ENCODE data around the gene ATP4A. TPM values are rescaled to one million over a fixed set of nuclear protein-coding genes. Genes with fewer than 3 reads are reported as not detected.
"Not testable (repeated sequence)": the region's sequence is repeated elsewhere in the genome, so short reads cannot be mapped to it uniquely, and the experiment has no call there.

Gene ATP4A
- under 1 TPM in 1 of 4 donors, not detected in 3; 0.05 TPM for polyA plus RNA-seq (ENCODE audit: insufficient read length in 4 of 4)

DNA sequence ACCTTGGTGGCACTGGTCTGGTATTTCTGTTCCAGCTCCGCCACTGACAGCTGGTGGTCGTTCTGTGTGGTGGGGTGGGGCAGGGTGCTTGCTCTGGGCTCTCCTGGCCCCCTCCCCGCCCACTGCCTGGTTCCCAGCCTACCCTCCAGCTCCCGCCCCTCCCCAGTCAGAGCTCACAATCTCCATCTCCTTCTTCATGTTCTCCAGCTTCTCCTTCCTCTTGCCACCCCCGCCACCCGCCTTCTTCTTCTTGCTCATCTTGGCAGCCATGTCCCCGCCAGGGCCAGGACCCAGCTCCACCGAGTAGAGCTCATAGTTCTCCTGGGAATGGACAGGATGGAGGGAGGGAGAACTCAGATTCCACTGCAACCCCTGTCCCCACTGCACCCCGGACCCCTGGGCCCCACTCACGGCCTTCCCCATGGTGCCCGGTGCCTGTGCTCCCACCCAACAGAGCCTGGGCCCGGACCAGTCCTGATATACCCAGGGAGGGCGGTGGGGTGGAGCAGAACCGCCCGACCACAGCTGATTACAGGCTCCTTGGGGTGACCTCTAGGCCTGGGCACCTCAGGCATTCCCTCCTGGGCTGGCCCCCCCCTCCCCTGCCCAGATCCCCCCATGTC, at the start of gene ATP4A:
Gene ATP4A, minus strand, starts transcription at position 452 of the 623 bp plus-strand sequence. Its CDS starts 29 bp downstream, at position 423.
- DNase-seq (ENCODE audit: low read depth in 4 of 4, low spot score in 2 of 4): no peak

- DNase-seq (ENCODE audit: low read depth in 4 of 4, low spot score in 2 of 4): peak; percentile 83 to 91 (median 88)
These were observed 49.3 kb upstream of the ATP4A start, which contains the start of gene HAUS5 for GRCh38 chr19:35612559-35613321. Gene HAUS5, plus strand, starts transcription at chr19:35612735. Its CDS starts 60 bp downstream, at chr19:35612795.

DNA sequence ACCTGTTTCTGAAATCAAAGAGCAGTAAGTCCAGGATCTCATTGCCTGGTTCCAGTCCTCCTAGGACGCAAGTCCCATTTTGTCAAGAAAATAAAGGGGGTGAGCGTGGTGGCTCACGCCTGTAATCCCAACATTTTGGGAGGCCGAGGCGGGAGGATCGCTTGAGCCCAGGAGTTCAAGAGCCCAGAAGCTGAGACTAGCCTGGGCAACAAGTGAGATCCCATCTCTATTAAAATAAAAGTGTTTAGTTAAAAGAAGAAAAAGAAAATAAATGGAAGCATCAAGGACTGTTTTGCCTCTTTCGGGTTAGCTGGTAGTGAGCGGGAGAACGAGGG, 48.7 kb upstream of the ATP4A start:
- no peak for DNase-seq (ENCODE audit: low read depth in 4 of 4, low spot score in 2 of 4)

DNA sequence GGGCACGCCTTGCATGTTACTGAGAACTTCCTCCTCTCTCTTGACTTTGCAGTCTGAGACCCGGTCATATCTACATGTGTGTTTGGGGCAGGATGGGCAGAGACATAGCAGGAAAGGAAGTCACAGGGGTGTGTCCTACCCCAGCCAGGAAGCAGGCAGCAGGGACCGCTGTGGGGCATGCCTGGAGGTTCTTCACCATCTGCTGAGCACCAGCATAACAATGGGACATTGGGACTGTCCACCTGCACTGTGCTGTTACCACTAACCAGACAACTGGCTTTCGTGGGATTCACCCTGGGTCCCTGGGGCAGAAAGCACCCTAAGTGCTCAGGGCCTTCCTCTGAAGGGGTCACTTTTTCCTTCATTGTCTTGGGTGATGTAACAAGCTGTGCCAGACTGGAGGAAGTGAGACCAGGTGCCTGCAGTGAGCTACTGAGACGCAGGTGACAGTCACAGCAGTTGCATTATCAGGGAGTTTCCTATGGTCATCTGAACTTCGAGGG, 46.4 kb upstream of the ATP4A start:
- no peak for DNase-seq (ENCODE audit: low read depth in 4 of 4, low spot score in 2 of 4)

DNA sequence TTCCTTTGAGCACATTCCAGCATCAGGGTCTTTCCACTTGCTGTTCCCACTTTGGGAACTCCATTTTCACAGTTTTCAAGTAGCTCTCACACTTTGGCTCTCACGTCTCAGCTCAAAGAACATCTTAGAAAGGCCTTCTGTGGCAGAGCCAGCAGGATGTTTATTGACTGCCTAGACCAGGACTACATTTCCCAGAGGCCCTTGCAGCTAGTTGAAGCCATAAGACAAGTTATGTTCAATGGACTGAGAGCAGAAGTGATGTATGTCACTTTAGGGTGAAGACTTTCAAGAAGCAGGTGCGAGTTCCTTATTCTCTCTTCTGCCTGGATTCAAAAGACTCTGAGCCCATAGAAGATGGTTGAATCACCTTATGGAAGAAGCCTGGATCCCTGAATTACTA, 44.8 kb upstream of the ATP4A start:
- no peak for DNase-seq (ENCODE audit: low read depth in 4 of 4, low spot score in 2 of 4)

DNA sequence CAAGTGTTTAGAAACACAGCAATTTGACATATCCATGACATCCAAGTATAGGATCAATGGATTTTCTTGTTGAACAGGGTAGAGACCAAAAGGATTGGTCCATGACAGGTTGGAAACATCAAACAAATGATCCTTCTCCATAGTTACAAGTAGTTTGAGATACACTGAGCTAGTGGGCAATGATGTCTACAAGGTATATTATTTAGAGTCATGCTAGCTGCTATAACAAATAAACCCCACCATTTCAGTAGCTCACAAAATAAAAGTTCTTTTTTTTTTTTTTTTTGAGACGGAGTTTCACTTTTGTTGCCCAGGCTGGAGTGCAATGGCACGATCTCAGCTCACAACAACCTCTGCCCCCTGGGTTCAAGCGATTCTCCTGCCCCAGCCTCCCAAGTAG, 44.2 kb upstream of the ATP4A start:
- DNase-seq (ENCODE audit: low read depth in 4 of 4, low spot score in 2 of 4): no peak

- DNase-seq (ENCODE audit: low read depth in 4 of 4, low spot score in 2 of 4): not testable (repeated sequence)
These were observed 43.7 kb upstream of the ATP4A start for GRCh38 chr19:35607170-35607569.

DNA sequence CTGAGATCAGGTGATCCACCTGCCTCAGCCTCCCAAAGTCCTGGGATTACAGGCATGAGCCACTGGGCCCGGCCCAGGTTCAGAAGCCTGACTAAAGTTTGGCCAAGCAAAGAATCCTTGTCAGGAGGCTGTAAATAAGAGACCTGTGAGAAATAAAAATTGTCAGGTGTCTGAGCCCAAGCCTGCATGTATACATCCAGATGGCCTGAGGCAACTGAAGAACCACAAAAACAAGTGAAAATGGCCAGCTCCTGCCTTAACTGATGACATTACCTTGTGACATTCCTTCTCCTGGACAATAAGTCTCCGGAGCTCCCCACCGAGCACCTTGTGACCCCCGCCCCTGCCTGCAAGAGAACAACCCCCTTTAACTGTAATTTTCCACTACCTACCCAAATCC, 41.0 kb upstream of the ATP4A start:
- DNase-seq (ENCODE audit: low read depth in 4 of 4, low spot score in 2 of 4): not testable (repeated sequence)

DNA sequence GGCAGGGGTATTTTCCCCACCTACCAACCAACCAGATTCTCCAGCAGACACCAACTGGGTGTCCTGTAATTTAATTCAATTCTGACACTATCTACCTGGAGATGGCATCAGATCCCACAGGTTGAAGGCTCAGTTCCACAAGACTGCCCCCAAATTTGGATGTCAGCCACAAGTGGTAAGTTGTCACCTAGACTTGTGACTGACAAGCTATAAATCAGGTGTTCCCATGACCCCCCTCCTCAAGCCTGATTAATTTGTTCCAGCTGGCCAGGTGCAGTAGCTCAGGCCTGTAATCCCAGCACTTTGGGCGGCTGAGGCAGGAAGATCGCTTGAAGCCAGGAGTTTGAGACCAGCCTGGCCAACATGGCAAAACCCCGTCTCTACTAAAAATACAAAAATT, 38.5 kb upstream of the ATP4A start:
- DNase-seq (ENCODE audit: low read depth in 4 of 4, low spot score in 2 of 4): no peak

DNA sequence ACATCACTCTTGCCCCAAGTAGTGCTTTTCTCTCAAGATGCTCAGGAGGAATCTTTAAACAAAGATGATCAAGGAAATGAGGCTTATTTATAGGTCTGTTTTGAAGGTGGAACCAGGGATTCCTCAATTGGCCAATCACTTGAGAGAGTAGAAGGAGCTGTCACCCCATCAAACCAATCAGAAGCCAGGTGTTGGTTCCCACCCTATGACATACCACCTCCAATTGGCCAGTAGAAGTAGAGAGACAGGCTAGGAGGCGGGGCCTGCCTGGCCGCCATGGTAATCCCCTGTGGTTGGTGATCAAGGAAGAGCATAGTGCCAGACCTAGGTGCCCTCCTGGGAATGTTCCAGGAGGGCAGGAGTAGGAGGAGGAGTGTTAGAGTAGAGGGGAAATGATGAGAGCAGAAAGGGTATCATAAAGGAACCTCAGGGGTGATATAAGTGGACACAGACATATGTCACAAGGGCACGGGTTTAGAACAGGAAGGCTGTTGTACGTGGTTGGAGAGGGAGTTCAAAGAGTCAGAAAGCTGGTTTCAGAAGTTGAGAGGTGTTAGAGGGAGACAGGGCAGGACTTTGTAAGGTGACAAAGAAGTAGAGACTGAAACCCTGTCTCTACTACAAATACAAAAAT, 33.0 kb upstream of the ATP4A start:
- DNase-seq (ENCODE audit: low read depth in 4 of 4, low spot score in 2 of 4): no peak

DNA sequence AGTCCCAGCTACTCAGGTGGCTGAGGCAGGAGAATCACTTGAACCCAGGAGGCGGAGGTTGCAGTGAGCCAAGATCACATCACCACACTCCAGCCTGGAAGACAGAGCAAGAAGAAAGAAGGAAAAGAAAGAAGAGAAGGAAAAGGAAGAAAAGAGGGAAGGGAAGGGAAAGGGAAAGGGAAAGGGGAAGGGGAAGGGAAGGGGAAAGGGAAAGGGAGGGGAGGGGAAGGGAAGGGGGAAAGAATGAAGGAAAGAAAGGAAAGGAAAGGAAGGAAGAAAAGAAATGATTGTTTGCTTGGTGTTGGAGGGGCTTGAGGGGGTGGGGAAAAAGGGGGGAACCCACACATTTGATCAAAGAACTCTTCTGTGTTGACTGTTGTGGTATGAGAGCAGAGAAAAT, 32.5 kb upstream of the ATP4A start:
- no peak for DNase-seq (ENCODE audit: low read depth in 4 of 4, low spot score in 2 of 4)

DNA sequence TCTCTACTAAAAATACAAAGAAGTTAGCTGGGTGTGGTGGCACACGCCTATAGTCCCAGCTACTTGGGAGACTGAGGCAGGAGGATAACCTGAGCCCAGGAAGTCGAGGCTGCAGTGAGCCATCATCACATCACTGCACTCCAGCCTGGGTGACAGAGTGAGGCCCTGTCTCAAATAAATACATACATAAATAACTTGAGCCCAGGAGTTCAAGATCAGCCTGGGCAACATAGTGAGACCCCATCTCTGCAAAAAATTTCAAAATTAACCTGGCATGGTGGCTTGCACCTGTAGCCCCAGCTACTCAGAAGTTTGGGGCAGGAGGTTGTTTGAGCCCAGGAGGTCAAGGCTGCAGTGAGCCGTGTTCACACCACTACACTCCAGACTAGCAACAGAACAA, 31.6 kb upstream of the ATP4A start:
- not testable (repeated sequence) for DNase-seq (ENCODE audit: low read depth in 4 of 4, low spot score in 2 of 4)

GRCh38 chr19:35592226-35592625, 28.8 kb upstream of the ATP4A start:
- DNase-seq (ENCODE audit: low read depth in 4 of 4, low spot score in 2 of 4): peak in 1 of 4 donors; percentile 40

- DNase-seq (ENCODE audit: low read depth in 4 of 4, low spot score in 2 of 4): no peak
These were observed 27.4 kb upstream of the ATP4A start for GRCh38 chr19:35590875-35591274.

DNA sequence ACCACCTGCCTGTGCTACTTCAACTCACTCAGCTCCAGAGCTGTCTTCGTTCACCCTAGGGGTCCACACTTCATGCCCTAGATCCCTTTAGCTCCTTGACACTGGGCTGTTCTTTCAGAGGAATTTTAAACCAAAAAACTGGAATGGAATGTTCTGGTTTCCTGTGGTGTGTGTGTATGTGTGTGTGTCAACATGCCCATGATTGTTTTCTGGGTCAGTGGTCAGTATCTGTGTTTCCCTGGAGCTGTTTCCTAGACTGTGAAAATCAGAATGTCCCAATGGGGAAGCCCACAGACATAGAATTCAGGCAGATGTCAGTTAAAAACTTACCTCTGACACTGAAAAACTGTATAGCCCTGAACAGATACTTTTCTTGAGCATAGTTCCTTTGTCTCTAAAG, 23.9 kb upstream of the ATP4A start:
- DNase-seq (ENCODE audit: low read depth in 4 of 4, low spot score in 2 of 4): no peak

- DNase-seq (ENCODE audit: low read depth in 4 of 4, low spot score in 2 of 4): no peak
These were observed 22.4 kb upstream of the ATP4A start, which contains the start of gene PMIS2 for GRCh38 chr19:35585848-35586247. Gene PMIS2, plus strand, starts transcription at chr19:35586173. Its CDS starts 87 bp downstream, at chr19:35586260.

- DNase-seq (ENCODE audit: low read depth in 4 of 4, low spot score in 2 of 4): no peak
These were observed 19.3 kb upstream of the ATP4A start for GRCh38 chr19:35582760-35583159.

DNA sequence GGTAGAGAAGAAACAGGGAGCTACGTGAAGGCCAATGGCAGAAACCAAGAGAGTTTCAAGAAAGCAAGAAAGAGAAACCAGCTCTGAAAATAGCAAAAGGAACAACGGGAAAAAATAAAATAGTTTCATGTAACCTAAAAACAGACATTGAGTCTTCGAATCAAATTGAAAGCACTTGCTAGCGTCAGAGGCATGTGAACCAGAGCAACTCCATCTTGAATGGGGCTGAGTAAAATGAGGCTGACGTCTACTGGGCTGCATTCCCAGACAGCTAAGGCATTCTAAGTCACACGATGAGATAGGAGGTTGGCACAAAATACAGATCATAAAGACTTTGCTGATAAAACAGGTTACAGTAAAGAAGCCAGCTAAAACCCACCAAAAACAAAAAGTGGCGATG, 15.2 kb upstream of the ATP4A start:
- DNase-seq (ENCODE audit: low read depth in 4 of 4, low spot score in 2 of 4): no peak

DNA sequence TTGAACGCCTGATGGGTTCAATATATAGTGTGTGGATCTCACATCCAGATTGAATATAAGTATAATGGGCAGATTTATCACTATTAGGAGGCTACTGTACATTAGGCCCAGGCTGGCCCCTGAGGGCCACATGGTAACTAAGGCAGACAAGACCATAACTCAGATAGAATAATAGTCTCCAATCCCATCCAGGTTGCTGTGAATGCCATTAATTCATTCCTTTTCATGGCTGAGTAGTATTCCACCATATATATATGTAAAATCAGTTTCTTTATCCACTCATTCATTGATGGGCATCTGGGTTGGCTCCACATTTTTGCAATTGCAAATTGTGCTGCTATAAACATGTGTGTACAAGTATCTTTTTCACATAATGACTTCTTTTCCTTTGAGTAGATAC, 14.5 kb upstream of the ATP4A start:
- no peak for DNase-seq (ENCODE audit: low read depth in 4 of 4, low spot score in 2 of 4)

GRCh38 chr19:35571406-35571965, 8.0 kb upstream of the ATP4A start:
- no peak for DNase-seq (ENCODE audit: low read depth in 4 of 4, low spot score in 2 of 4)

- no peak for DNase-seq (ENCODE audit: low read depth in 4 of 4, low spot score in 2 of 4)
These were observed 5.9 kb upstream of the ATP4A start for GRCh38 chr19:35569281-35569781.

Data from left renal cortex interstitium (tissue), 4 donors.